GM12873 (cell line): ENCODE measurements around the gene ACMSD.

Experiments used
- TF ChIP-seq, protein P1 (sequence below): IDR thresholded peaks from 2 replicates; pipeline ENCODE4 v1.5.1; 2012; ENCODE audit warnings: low read depth, mild to moderate bottlenecking, moderate library complexity, low read length, control low read depth; ENCODE audit not compliant: insufficient read depth; ENCODE audit errors: missing control alignments

The ACMSD gene

DNA sequence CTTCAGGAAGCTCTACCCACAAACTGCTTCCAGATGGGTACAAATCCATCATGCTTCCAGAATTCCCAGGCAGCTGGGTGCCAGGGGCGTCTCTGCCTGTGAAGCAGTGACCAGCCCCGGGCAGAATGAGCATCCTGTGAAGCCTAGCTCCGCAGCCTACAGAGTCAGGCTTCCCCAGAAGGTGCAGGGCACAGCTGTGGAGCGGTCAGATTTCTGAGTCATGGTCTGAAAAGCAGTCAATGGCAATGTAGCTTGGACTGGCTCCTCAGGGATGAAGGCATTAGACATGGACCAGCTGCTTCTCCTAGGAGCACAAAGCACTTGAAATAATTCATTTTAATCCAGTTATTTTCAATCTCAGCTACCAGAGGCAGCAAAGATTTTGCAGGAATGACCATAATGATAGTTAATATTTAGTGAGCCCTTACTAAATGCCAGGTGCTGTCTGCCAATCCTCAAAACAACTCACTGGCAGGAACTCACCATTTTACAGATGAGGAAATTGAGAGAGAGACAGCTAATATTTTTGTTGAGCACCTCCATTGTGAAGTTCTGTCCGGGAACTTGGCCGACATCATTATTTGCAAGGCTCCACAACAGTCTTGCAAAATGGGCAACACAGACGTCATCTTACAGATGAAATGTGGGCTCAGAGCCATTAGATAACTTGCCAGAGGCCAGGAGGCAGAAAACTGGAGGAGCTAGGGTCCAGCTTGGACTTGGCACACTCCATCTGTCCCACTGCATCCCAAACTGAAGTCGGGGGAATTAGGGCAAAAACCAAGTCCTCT, 31.7 kb downstream of the ACMSD start:
- TF ChIP-seq, protein P1, sequence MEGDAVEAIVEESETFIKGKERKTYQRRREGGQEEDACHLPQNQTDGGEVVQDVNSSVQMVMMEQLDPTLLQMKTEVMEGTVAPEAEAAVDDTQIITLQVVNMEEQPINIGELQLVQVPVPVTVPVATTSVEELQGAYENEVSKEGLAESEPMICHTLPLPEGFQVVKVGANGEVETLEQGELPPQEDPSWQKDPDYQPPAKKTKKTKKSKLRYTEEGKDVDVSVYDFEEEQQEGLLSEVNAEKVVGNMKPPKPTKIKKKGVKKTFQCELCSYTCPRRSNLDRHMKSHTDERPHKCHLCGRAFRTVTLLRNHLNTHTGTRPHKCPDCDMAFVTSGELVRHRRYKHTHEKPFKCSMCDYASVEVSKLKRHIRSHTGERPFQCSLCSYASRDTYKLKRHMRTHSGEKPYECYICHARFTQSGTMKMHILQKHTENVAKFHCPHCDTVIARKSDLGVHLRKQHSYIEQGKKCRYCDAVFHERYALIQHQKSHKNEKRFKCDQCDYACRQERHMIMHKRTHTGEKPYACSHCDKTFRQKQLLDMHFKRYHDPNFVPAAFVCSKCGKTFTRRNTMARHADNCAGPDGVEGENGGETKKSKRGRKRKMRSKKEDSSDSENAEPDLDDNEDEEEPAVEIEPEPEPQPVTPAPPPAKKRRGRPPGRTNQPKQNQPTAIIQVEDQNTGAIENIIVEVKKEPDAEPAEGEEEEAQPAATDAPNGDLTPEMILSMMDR, result no peak

- TF ChIP-seq, protein P1, result no peak
These were observed 34.7 kb downstream of the ACMSD start for GRCh38 chr2:134873152-134873551.

- TF ChIP-seq, protein P1, result no peak
These were observed 36.9 kb downstream of the ACMSD start for GRCh38 chr2:134875309-134875708.

GRCh38 chr2:134882773-134883172, 44.4 kb downstream of the ACMSD start:
- TF ChIP-seq, protein P1, result no peak

- TF ChIP-seq, protein P1, result no peak
These were observed 45.3 kb downstream of the ACMSD start for GRCh38 chr2:134883552-134884293.

GRCh38 chr2:134884435-134884834, 46.0 kb downstream of the ACMSD start:
- TF ChIP-seq, protein P1, result no peak

- TF ChIP-seq, protein P1, result no peak
These were observed 54.0 kb downstream of the ACMSD start for GRCh38 chr2:134892282-134893035.
